ENCODE measurements around the gene TCEAL3. TPM values are rescaled to one million over a fixed set of nuclear protein-coding genes. Genes with fewer than 3 reads are reported as not detected.
A peak's percentile ranks its signal among the peaks of the same experiment; 100 is the strongest.

The TCEAL3 gene
- 10 to 100 TPM in 2 of 4 donors, 1 to 10 TPM in 2; 2.8 to 38.3 (median 11.3) TPM for total RNA-seq

DNA sequence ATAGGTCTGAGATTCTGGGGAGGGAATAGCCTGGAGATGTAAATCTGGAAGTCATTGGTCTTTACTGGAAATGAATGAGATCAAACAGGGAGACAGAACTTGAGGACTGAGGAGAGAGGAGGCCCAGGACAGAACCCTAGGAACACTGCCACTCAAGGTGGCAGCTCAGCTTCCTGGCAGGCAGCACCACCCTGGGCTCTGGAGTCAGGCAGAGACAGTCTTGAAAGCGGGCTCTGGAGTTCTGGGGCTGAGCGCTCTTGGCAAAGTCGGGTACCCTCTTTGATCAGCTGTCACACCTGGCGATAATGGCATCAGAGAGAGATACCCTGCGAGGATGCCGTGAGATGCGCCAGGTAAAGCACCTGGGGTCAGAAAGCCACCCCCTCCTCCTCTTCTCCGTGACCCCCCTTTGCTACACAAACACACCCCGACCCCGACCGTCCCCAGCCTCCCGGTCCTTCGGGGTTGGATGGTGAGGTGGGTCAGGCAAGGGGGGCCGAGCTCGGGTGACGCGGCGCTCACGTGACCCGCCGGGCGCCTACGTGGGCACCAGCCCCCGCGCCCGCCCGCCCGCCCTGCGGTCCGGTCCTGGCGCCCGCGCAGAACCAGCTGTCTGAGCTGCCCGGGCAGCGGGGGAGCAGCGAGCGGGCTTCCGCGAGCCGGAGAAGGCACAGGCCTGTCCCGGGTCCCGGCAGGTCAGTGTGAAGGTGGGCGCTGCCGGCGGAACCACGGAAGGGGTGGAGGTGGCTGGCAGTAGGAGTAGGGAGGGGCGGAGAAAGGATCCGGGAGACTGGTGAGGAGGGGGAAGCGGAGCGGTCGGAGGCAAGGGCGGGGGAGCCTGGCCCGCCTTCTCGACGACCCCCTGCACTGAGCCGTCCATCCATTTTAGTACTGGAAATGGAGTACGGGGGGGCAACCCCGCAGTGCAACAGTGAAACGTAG is at the start of gene TCEAL3:
TCEAL3 (plus strand) TSS at position 600 of the 942 bp plus-strand sequence. CDS start 1,102 bp downstream, outside the sequence.
- Histone ChIP-seq H3K4me1 (peaks cover 0 to 14% (median 0%) of the 10 kb centered on the region in 3 donors), H3K9me3 (no peaks in the 10 kb centered on the region), H3K4me3 (peak within 1 kb of the TSS; percentile 55 to 81 (median 62)), H3K36me3 (peaks cover 0 to 6% (median 0%) of the 10 kb centered on the region in 3 donors), H3K27ac (peak within 1 kb of the TSS; percentile 75 to 90 (median 88)), H3K27me3 (no peaks in the 10 kb centered on the region)
- intact Hi-C loops (cut with DNase I) = no loop called here
- WGBS, 2 donors = 24% methylated on average over 17 of the region's 59 CpGs; no CpG with 5 or more reads in 1 of the 2 donors
- TF ChIP-seq CTCF (IDR thresholded peaks at IDR 0.05) (no peak), POLR2A (IDR thresholded peaks at IDR 0.05) (peak in 2 of 4 donors; percentile 28 to 40)
- peak; percentile 4 for DNase-seq

GRCh38 chrX:103560256-103560655 is 47.5 kb upstream of the TCEAL3 start:
- H3K4me1 ChIP-seq = no peaks in the 10 kb centered on the region
- WGBS, 2 donors = 55 to 85% methylated on average over 1 of the region's 1 CpG
- intact Hi-C loops (cut with DNase I) = no loop called here
- no peak for DNase-seq
- H3K4me3 ChIP-seq = no peak overlapping the region
- H3K27me3 ChIP-seq = no peaks in the 10 kb centered on the region
- H3K36me3 ChIP-seq = no peaks in the 10 kb centered on the region
- TF ChIP-seq CTCF (IDR thresholded peaks at IDR 0.05) = no peak
- no peak for TF ChIP-seq POLR2A (IDR thresholded peaks at IDR 0.05)
- no peak overlapping the region for H3K27ac ChIP-seq
- H3K9me3 ChIP-seq = no peaks in the 10 kb centered on the region

GRCh38 chrX:103562801-103563200 is 45.0 kb upstream of the TCEAL3 start:
- Histone ChIP-seq H3K4me3 (no peak overlapping the region), H3K4me1 (no peaks in the 10 kb centered on the region), H3K27ac (no peak overlapping the region), H3K27me3 (no peaks in the 10 kb centered on the region), H3K36me3 (no peaks in the 10 kb centered on the region), H3K9me3 (no peaks in the 10 kb centered on the region)
- TF ChIP-seq POLR2A (IDR thresholded peaks at IDR 0.05) = no peak
- TF ChIP-seq CTCF (IDR thresholded peaks at IDR 0.05) = no peak
- DNase-seq = no peak
- intact Hi-C loops (cut with DNase I) = no loop called here
- WGBS, 2 donors = 44 to 66% methylated on average over 2 of the region's 2 CpGs

DNA sequence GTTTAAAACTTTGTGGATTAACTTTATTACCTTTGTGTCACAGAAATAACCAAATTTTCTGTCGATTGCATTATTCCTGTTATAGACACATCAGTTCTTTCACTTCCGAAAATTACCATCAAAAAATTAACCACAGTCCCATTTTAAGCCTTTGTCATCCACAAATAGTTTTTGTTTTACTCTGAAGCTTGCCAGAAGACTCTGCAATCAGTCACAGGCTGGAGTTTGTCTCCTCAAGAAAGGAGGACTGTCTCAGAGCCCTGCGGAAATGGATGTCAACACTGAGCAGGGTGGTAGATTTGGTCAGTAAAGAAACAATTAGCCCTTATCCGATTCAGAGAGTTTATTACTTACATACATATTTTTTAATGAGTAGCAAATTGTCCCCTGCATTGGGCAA is 42.6 kb upstream of the TCEAL3 start:
- Histone ChIP-seq H3K4me3 (no peak overlapping the region), H3K9me3 (no peaks in the 10 kb centered on the region), H3K36me3 (no peaks in the 10 kb centered on the region), H3K4me1 (no peaks in the 10 kb centered on the region), H3K27ac (no peak overlapping the region), H3K27me3 (no peaks in the 10 kb centered on the region)
- DNase-seq = no peak
- TF ChIP-seq POLR2A (IDR thresholded peaks at IDR 0.05) (no peak), CTCF (IDR thresholded peaks at IDR 0.05) (no peak)
- 56 to 75% methylated on average over 4 of the region's 4 CpGs for WGBS, 2 donors
- intact Hi-C loops (cut with DNase I) = no loop called here

DNA sequence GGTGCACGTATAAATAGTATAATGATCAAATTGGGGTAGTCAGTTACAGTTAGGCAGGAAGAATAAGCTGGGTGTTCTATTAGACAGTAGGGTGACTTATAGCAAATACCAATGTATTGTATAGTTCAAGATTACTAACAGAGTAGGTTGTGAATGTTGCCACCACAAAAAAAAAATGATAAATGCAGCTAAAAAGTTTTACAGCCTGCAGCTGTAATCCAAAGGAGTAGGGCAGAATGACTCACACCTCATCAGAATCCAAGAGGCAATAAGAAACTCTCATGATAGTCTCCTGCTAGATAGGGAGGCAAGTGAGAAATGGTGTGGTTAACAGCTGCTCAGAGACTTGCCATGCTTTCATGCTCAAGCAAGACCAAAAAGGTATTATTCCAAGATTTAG is 42.0 kb upstream of the TCEAL3 start:
- H3K9me3 ChIP-seq = no peaks in the 10 kb centered on the region

More for the DNA sequence above, 42.0 kb upstream of the TCEAL3 start:
- intact Hi-C loops (cut with DNase I) = no loop called here
- TF ChIP-seq CTCF (IDR thresholded peaks at IDR 0.05) (no peak), POLR2A (IDR thresholded peaks at IDR 0.05) (no peak)
- no peaks in the 10 kb centered on the region for H3K36me3 ChIP-seq
- no peak overlapping the region for H3K4me3 ChIP-seq
- no peaks in the 10 kb centered on the region for H3K4me1 ChIP-seq
- H3K27me3 ChIP-seq = no peaks in the 10 kb centered on the region
- H3K27ac ChIP-seq = no peak overlapping the region
- no peak for DNase-seq
- 26 to 57% methylated on average over 1 of the region's 1 CpG for WGBS, 2 donors
